Activated T-cell treated with anti-CD3 and anti-CD28 coated beads, Interleukin-2, amount 50 U/mL, for 48 hours (primary cell): ENCODE results near the gene RPP40.
"Not testable (repeated sequence)": the region's sequence is repeated elsewhere in the genome, so short reads cannot be mapped to it uniquely, and the experiment has no call there.

Source experiments
- DNase-seq, 2 experiments: peaks; one replicate each; pipeline ENCODE4 v3.0.0-alpha.2; 2020

The RPP40 gene

GRCh38 chr6:5014072-5014561 is 10.3 kb upstream of the RPP40 start:
- DNase-seq: no peak

DNA sequence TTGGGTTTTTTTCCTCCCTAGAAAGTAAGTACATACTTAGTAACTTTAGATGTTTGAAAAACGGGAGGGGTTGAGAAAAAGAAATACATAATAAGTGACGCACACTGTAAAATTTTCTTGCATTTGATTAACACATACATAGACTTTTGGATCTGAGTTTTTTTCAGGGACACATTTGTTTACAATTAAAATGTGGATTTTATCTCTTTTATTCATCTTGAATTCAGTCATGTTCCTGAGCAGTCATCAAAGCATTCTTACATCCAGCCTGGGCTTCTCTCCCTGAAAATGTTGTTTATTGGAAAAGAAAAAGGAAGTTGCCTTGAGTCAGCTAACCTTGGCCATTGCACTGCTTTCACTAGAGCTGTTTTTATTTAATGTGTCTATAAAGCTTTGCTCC is 8.7 kb upstream of the RPP40 start:
- DNase-seq: no peak

- DNase-seq: no peak
These were observed 7.5 kb upstream of the RPP40 start for GRCh38 chr6:5011346-5011745.

GRCh38 chr6:5007531-5007930 is 3.7 kb upstream of the RPP40 start:
- DNase-seq: no peak

DNA sequence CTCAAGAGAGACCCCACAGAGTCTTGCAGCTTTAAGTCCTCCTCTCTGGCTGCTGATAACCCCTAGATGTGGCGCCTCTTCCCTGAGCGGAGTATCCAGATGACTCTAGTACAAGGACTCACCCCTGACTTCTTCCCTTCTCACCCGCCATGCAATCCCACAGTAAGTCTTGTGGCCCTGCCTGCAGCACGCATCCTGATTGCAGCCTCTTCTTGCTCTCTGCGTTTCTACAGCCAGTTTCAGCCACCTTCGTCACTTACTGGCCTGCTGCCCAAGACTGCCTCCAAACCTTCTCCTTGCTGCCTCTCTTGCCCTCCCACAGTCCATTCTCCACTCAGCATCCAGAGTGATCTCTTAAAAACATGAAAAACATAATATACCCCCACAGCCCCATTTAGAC is 2.4 kb upstream of the RPP40 start:
- DNase-seq: no peak

DNA sequence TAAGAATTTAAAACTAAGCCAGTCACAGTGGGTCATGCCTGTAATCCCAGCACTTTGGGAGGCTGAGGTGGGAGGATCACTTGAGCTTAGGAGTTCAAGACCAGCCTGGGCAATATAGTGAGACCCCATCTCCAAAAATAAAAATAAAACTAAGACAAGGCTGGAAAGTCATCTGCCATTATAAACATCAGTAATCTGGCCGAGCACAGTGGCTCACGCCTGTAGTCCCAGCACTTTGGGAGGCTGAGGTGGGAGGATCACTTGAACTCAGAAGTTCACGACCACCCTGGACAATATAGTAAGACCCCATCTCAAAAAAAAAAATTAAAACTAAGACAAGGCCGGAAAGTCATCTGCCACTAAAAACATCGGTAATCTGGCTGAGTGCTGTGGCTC is 1.2 kb upstream of the RPP40 start:
- not testable (repeated sequence) for DNase-seq

DNA sequence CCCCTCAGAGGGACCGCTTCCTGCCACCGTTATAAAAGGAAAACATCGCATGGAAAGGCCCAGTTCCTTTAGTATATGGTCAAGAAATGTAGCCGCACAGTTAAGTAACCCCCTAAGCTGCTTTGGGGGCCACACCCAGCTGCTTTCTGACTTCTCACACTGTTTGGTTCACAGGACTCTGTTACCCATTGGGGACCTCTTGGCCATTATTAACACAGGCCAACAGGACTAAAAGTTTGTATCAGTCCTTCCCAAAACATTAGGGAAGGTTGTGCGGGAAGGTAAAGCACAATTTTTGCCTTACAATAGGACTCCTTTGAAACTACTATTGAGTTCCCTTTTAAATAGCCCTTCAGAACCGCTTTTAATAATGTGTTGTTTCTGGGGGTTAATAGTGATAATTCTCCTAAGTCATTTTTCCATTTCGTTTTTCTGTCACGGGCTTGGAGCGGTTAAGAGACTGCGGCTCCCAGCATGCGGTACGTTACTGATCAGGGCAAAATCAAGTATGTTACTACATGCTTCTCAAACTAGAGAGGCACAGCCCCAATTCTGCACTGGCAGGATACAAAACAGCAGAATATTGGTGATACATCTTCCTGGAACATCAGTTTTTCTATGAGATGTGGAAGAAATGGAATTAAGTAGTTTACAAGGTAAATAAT is 668 bp upstream of the RPP40 start:
- no peak for DNase-seq

DNA sequence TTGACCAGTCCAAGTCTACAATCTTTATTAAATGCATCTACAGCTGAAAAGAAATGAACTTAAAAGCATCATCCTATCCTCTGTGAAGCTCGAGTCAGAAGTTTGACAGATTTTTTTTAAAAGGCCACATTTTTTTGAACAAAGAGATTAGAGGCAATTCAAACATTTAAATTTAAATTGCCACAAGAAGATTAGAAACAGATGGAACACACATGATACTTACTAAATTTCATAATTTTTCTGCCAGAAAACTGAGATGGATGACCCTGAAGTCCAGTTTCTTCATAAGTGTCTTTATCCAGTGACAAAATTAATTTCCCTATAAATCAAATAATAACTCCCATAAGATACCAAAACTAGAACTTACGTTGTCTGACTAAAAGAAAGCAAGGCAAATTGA is 4.3 kb downstream of the RPP40 start:
- DNase-seq: no peak

GRCh38 chr6:4997862-4998261 is 6.0 kb downstream of the RPP40 start:
- no peak for DNase-seq

- DNase-seq: no peak
These were observed 9.1 kb downstream of the RPP40 start for GRCh38 chr6:4994741-4995140.

DNA sequence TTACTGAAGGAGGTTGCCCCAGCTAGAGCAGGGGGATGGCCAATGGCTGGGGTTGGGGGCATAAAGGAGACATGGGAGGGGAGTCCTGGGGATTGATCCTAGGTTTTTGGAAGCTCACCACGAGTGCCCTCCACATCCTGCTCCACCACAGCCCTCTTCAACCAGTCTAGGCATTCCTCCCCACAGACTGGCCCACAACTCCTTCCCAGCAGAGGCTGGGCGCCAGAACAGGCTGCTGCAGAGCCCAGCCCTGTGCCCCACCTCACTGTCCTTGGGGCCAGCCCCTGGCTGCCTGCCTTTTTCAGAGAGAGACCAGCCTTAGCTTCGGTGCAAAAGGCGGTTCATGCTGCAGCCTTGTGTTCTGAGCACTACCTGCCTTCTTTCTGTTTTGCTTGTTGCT is 16.4 kb downstream of the RPP40 start:
- no peak for DNase-seq

GRCh38 chr6:4986999-4987398 is 16.8 kb downstream of the RPP40 start:
- no peak for DNase-seq

- DNase-seq: no peak
These were observed 20.5 kb downstream of the RPP40 start for GRCh38 chr6:4983322-4983721.

- no peak for DNase-seq
These were observed 22.1 kb downstream of the RPP40 start for GRCh38 chr6:4981761-4982160.

DNA sequence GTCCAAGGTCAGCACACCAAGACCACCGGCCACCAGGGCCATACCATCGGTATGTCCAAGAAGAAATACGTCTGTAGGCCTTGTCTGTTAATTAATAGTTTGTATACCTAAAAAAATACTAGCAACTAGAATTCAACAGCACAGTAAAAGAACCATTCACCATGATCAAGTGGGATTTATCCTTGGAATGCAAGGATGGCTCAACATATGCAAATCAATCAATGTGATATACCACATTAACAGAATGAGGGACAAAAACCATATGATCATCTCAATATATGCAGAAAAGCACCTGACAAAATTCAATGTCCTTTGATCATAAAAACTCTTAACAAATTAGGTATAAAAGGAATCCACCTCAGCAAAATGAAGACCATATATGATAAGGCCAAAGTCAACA is 24.4 kb downstream of the RPP40 start:
- no peak for DNase-seq

DNA sequence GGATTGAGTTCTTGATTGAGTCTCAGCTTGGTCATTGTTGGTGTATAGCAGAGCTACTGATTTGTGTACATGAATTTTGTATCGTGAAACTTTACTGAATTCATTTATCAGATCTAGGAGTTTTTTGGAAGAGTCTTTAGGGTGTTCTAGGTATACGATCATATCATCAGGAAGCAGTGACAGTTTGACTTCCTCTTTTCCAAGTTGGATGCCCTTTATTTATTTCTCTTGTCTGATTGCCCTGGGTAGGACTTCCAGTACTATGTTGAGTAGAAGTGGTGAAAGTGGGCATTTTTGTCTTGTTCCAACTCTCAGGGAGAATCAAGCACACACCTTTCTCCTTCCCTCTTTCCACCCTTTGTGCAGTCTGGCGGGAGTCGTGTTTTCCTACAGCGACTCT is 26.4 kb downstream of the RPP40 start:
- DNase-seq: no peak

DNA sequence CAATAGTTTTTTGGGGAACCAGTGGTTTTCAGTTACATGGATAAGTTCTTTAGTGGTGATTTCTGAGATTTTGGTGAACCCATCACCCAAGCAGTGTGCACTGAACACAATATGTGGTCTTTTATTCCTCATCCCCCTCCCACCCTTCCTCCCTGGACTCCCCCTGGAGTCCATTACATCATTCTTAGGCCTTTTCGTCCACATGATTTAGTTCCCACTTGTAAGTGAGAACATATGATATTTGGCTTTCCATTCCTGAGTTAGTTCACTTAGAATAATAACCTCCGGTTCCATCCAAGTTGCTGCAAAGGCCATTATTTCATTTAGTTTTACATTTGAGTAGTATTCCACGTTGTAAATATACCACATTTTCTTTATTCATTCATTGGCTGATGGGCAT is 28.3 kb downstream of the RPP40 start:
- no peak for DNase-seq

- no peak for DNase-seq
These were observed 28.9 kb downstream of the RPP40 start for GRCh38 chr6:4974962-4975361.

DNA sequence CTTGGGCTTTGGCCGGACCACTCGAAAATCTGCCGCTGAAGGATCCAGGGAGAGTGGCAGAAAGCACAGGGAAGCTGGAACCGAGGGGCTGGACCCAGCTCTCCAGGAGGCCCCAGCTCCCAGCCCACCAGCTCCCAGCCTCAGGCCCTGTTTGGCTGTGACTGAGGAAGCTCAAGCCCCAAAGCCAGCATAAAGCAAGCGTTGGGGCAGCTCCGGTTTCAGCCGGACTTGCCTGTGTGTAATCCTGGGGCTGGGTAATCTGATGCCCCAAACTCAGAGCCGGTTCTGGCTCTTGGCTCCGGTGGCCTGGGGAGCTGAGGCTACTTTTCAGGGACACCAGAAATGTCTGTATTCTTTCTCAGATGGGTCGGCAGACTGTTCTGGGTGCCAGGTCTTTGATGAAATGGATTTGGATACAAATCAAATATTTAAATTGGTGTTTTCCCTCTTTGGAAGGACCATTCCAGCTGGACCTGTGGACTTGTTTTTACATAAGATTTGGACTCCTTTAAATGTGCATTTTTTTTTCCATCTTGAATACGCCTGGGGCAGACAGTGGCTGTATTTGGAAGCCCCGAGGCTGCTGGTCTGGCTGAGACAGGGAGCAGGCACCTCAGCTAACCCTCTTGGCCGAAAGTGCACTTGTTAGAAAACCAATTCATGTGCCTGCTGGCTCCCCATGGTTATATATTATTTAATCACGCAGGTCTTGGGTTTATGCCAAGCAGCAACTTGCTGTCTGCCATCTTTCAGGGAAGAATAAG is 29.7 kb downstream of the RPP40 start:
- no peak for DNase-seq

DNA sequence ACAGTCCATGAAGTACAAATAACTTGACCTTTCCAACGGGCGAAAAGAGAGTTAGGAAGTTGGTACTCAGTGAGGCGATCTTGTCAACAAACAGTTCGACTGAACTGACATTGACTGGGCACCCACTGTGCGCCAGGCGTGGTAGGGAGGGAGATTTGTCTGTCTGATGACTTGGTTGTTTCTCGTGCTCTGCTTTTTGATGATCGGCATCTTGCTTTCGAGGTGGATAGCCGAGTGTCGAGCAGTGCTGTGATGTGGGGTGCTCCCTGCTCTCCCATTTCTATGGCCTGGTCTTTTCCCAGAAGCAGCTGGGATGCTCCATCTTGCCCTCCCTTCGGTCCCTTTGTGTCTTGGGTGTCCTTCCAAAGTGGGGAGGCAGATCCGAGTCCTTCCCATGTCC is 30.4 kb downstream of the RPP40 start:
- no peak for DNase-seq

GRCh38 chr6:4972438-4972837 is 31.4 kb downstream of the RPP40 start:
- no peak for DNase-seq

GRCh38 chr6:4971851-4972250 is 32.0 kb downstream of the RPP40 start:
- DNase-seq: no peak

- no peak for DNase-seq
These were observed 33.0 kb downstream of the RPP40 start for GRCh38 chr6:4970739-4971395.

GRCh38 chr6:4969609-4970285 is 34.1 kb downstream of the RPP40 start:
- DNase-seq: no peak
